OCI-LY7 (cell line): Measurements from ENCODE around the gene NDC1. TPM values are rescaled to one million over a fixed set of nuclear protein-coding genes. Genes with fewer than 3 reads are reported as not detected.

ENCODE experiments used
- BruUV-seq: library from RNA; stranded (reverse); fragments of 400-500 nt; replicated peaks from 2 replicates; lab custom pipeline; 2021; lab: Mats Ljungman, UMichigan
- CTCF ChIA-PET: fragments of 300-600 bp; sonication (Branson Sonifier 250); formaldehyde crosslinking; loops from one replicate; lab custom pipeline; 2022; ENCODE audit warnings: antibody characterized with exemption; ENCODE audit not compliant: unreplicated experiment; lab: Charles Lee
- POLR2A ChIA-PET: fragments of 300-600 bp; sonication (Branson Sonifier 250); formaldehyde crosslinking; loops from one replicate; lab custom pipeline; 2022; ENCODE audit warnings: antibody characterized with exemption; lab: Charles Lee
- DNase-seq: peaks from one replicate; pipeline ENCODE4 v3.0.0-alpha.2; 2015; ENCODE audit warnings: low spot score
- H2AFZ ChIP-seq: fragments of 200-600 bp; sonication (generic), shearing (Covaris generic); 2 replicates; pipeline ENCODE4 v1.6.1; 2014; ENCODE audit warnings: mild to moderate bottlenecking, antibody characterized with exemption, low read length, moderate library complexity
- H3K27ac ChIP-seq: fragments of 200-600 bp; sonication (generic); 2 replicates; pipeline ENCODE4 v1.5.1; 2014; ENCODE audit warnings: mixed run types, low read depth, mild to moderate bottlenecking, moderate library complexity, low read length, inconsistent platforms; ENCODE audit not compliant: poor library complexity, severe bottlenecking
- H3K36me3 ChIP-seq: fragments of 200-600 bp; sonication (generic); 2 replicates; pipeline ENCODE4 v1.6.1; 2014; ENCODE audit warnings: mild to moderate bottlenecking, antibody characterized with exemption, low read length, moderate library complexity, mixed read lengths; ENCODE audit not compliant: insufficient read depth
- H3K4me1 ChIP-seq: fragments of 200-600 bp; sonication (generic); 2 replicates; pipeline ENCODE4 v1.5.1; 2014; ENCODE audit warnings: mild to moderate bottlenecking, low read length; ENCODE audit not compliant: insufficient read depth, poor library complexity, severe bottlenecking
- H3K4me2 ChIP-seq: fragments of 200-600 bp; sonication (generic); 2 replicates; pipeline ENCODE4 v1.6.1; 2014; ENCODE audit warnings: mild to moderate bottlenecking, low read length
- H3K4me3 ChIP-seq: fragments of 200-600 bp; sonication (generic); 2 replicates; pipeline ENCODE4 v1.5.1; 2014; ENCODE audit warnings: mild to moderate bottlenecking, low read depth, low read length; ENCODE audit not compliant: poor library complexity, severe bottlenecking
- H3K79me2 ChIP-seq: fragments of 200-600 bp; sonication (generic); 2 replicates; pipeline ENCODE4 v1.6.1; 2016; ENCODE audit warnings: low read depth, mild to moderate bottlenecking, low read length, moderate library complexity, mixed read lengths; ENCODE audit not compliant: insufficient read depth
- H3K9me2 ChIP-seq: fragments of 200-600 bp; sonication (generic); 2 replicates; pipeline ENCODE4 v1.6.1; 2016; ENCODE audit warnings: mild to moderate bottlenecking, low read length, mixed read lengths; ENCODE audit not compliant: insufficient read depth
- H3K9me3 ChIP-seq: fragments of 200-600 bp; sonication (generic); 2 replicates; pipeline ENCODE4 v1.6.1; 2014; ENCODE audit warnings: mild to moderate bottlenecking, mixed run types, low read length, mixed read lengths
- H4K20me1 ChIP-seq: fragments of 200-600 bp; sonication (generic); 2 replicates; pipeline ENCODE4 v1.6.1; 2014; ENCODE audit warnings: mild to moderate bottlenecking, antibody characterized with exemption, low read length, moderate library complexity, mixed read lengths; ENCODE audit not compliant: insufficient read depth
- CTCF ChIP-seq: fragments of 200-600 bp; sonication (generic); conservative IDR thresholded peaks from 2 replicates; pipeline ENCODE4 v1.5.1; 2014; ENCODE audit warnings: mild to moderate bottlenecking, antibody characterized with exemption, low read length, moderate library complexity, mixed read lengths
- EZH2phosphoT487 ChIP-seq: fragments of 200-600 bp; sonication (generic); IDR thresholded peaks from 2 replicates; pipeline ENCODE4 v1.6.1; 2018; ENCODE audit warnings: low read depth, borderline replicate concordance, mild to moderate bottlenecking, mixed run types, antibody characterized with exemption, low read length, moderate library complexity, mixed read lengths
- intact Hi-C: fragments of 100-400 bp; cut with micrococcal nuclease; formaldehyde crosslinking; loops from one replicate; pipeline ENCODE4 v1.10.0; 2022; ENCODE audit not compliant: unreplicated experiment
- total RNA-seq, 2 experiments: library from RNA; depleted of rRNA in 1 of 2; stranded (reverse); fragments of >200 nt in 1 of 2; shearing (Covaris generic) in 1 of 2; gene quantifications; 2 replicates each; pipeline ENCODE4 v1.2.3, GENCODE V29; 2014 to 2022

Gene NDC1
- total RNA-seq, 2 experiments from 2014 or later: 51.8 to 71.5 TPM

GRCh38 chr1:53726009-53726600 is 112.0 kb downstream of the NDC1 start:
- CTCF ChIA-PET: no interaction called here

GRCh38 chr1:53725238-53725689 is 112.8 kb downstream of the NDC1 start:
- H4K20me1 ChIP-seq: no peaks in the 10 kb centered on the region
- ChIA-PET POLR2A (no interaction called here), CTCF (no interaction called here)
- no TSS peak for BruUV-seq
- H3K4me2 ChIP-seq: no peak overlapping the region
- no peak overlapping the region for H2AFZ ChIP-seq
- no peak overlapping the region for H3K27ac ChIP-seq
- H3K9me2 ChIP-seq: no peaks in the 10 kb centered on the region
- DNase-seq: no peak
- no peak for TF ChIP-seq EZH2phosphoT487
- TF ChIP-seq CTCF: peak; percentile 39
- intact Hi-C loops: no loop called here
- no peak overlapping the region for H3K4me3 ChIP-seq
- no peaks in the 10 kb centered on the region for H3K9me3 ChIP-seq
- H3K4me1 ChIP-seq: no peaks in the 10 kb centered on the region
- no peaks in the 10 kb centered on the region for H3K36me3 ChIP-seq
- no peaks in the 10 kb centered on the region for H3K79me2 ChIP-seq

More at GRCh38 chr1:53726009-53726600, 112.0 kb downstream of the NDC1 start:
- Histone ChIP-seq H3K79me2 (no peaks in the 10 kb centered on the region), H4K20me1 (no peaks in the 10 kb centered on the region), H3K4me2 (no peak overlapping the region), H3K9me3 (no peaks in the 10 kb centered on the region), H3K4me3 (no peak overlapping the region), H2AFZ (no peak overlapping the region), H3K4me1 (no peaks in the 10 kb centered on the region), H3K27ac (no peak overlapping the region), H3K9me2 (no peaks in the 10 kb centered on the region), H3K36me3 (no peaks in the 10 kb centered on the region)
- BruUV-seq: no TSS peak
- POLR2A ChIA-PET: no interaction called here
- intact Hi-C loops: no loop called here
- DNase-seq: no peak
- TF ChIP-seq EZH2phosphoT487: no peak
- TF ChIP-seq CTCF: no peak

- POLR2A ChIA-PET: interaction anchor here (0.7 kb wide), 1 partner anchor 53 kb away, joined by 3 read pairs; no protein-coding TSS in a partner anchor
- BruUV-seq: no TSS peak
- H3K9me2 ChIP-seq: no peaks in the 10 kb centered on the region
Observed at GRCh38 chr1:53722025-53722424, 116.1 kb downstream of the NDC1 start.

More at GRCh38 chr1:53722025-53722424, 116.1 kb downstream of the NDC1 start:
- no peak overlapping the region for H2AFZ ChIP-seq
- DNase-seq: no peak
- no peak overlapping the region for H3K4me3 ChIP-seq
- no peak overlapping the region for H3K4me2 ChIP-seq
- H3K4me1 ChIP-seq: no peaks in the 10 kb centered on the region
- TF ChIP-seq EZH2phosphoT487 (no peak), CTCF (no peak)
- H3K36me3 ChIP-seq: no peaks in the 10 kb centered on the region
- H3K79me2 ChIP-seq: no peaks in the 10 kb centered on the region
- intact Hi-C loops: no loop called here
- H3K9me3 ChIP-seq: no peaks in the 10 kb centered on the region
- CTCF ChIA-PET: no interaction called here
- H3K27ac ChIP-seq: no peak overlapping the region
- no peaks in the 10 kb centered on the region for H4K20me1 ChIP-seq
